ENCODE measurements around the gene LRPPRC. TPM values are rescaled to one million over a fixed set of nuclear protein-coding genes. Genes with fewer than 3 reads are reported as not detected.
A peak's percentile ranks its signal among the peaks of the same experiment; 100 is the strongest.

The LRPPRC gene
- total RNA-seq, 2 donors from 2014 or later, result 92.0 to 156 TPM

- no peak for ATAC-seq
- H3K27me3 Mint-ChIP-seq, result peaks cover 0 to 12% of the 10 kb centered on the region in 2 donors
- H3K27ac Mint-ChIP-seq, result peak overlapping the region in 1 of 2 donors; percentile 3
- no peak for DNase-seq (ENCODE audit: low spot score)
- no peaks in the 10 kb centered on the region for H3K36me3 Mint-ChIP-seq
- peaks cover 6 to 11% of the 10 kb centered on the region in 2 donors for H3K4me1 Mint-ChIP-seq (ENCODE audit: low read depth in 2 of 2)
- H3K9me3 Mint-ChIP-seq, result no peaks in the 10 kb centered on the region
- H3K4me3 Mint-ChIP-seq, result no peak overlapping the region
Measured at GRCh38 chr2:44004735-44005602, 9.2 kb upstream of the LRPPRC start.

GRCh38 chr2:44001716-44002115 lies 5.9 kb upstream of the LRPPRC start:
- ATAC-seq, result no peak

GRCh38 chr2:43998263-43998662 lies 2.5 kb upstream of the LRPPRC start:
- Mint-ChIP-seq H3K4me1 (ENCODE audit: low read depth in 2 of 2) (peaks cover 15 to 27% of the 10 kb centered on the region in 2 donors), H3K36me3 (peaks cover 12% of the 10 kb centered on the region), H3K4me3 (no peak overlapping the region), H3K27ac (no peak overlapping the region), H3K9me3 (no peaks in the 10 kb centered on the region), H3K27me3 (peaks cover 0 to 6% of the 10 kb centered on the region in 2 donors)
- ATAC-seq, result no peak
- DNase-seq (ENCODE audit: low spot score), result no peak

More at GRCh38 chr2:44001716-44002115, 5.9 kb upstream of the LRPPRC start:
- Mint-ChIP-seq H3K27me3 (peaks cover 0 to 6% of the 10 kb centered on the region in 2 donors), H3K4me1 (ENCODE audit: low read depth in 2 of 2) (peaks cover 6 to 11% of the 10 kb centered on the region in 2 donors), H3K9me3 (no peaks in the 10 kb centered on the region), H3K36me3 (no peaks in the 10 kb centered on the region), H3K4me3 (no peak overlapping the region), H3K27ac (no peak overlapping the region)
- DNase-seq (ENCODE audit: low spot score), result no peak

GRCh38 chr2:43993437-43993836 lies 2.4 kb downstream of the LRPPRC start:
- ATAC-seq, result no peak
- H3K27ac Mint-ChIP-seq, result peak overlapping the region; percentile 28 to 98
- no peaks in the 10 kb centered on the region for H3K9me3 Mint-ChIP-seq
- H3K4me1 Mint-ChIP-seq (ENCODE audit: low read depth in 2 of 2), result peaks cover 43 to 55% of the 10 kb centered on the region in 2 donors
- peak overlapping the region; percentile 88 for H3K4me3 Mint-ChIP-seq
- DNase-seq (ENCODE audit: low spot score), result no peak
- no peaks in the 10 kb centered on the region for H3K27me3 Mint-ChIP-seq
- H3K36me3 Mint-ChIP-seq, result peaks cover 33% of the 10 kb centered on the region

GRCh38 chr2:43989545-43989944 lies 6.2 kb downstream of the LRPPRC start:
- no peak for ATAC-seq
- H3K9me3 Mint-ChIP-seq, result no peaks in the 10 kb centered on the region
- H3K27ac Mint-ChIP-seq, result no peak overlapping the region

GRCh38 chr2:43986600-43986999 lies 9.2 kb downstream of the LRPPRC start:
- no peak overlapping the region for H3K27ac Mint-ChIP-seq

More at GRCh38 chr2:43989545-43989944, 6.2 kb downstream of the LRPPRC start:
- Mint-ChIP-seq H3K4me1 (ENCODE audit: low read depth in 2 of 2) (peaks cover 46 to 51% of the 10 kb centered on the region in 2 donors), H3K27me3 (no peaks in the 10 kb centered on the region), H3K36me3 (peaks cover 34% of the 10 kb centered on the region), H3K4me3 (no peak overlapping the region)
- DNase-seq (ENCODE audit: low spot score), result no peak

GRCh38 chr2:43985359-43985758 lies 10.4 kb downstream of the LRPPRC start:
- Mint-ChIP-seq H3K27me3 (no peaks in the 10 kb centered on the region), H3K36me3 (peaks cover 11% of the 10 kb centered on the region), H3K27ac (no peak overlapping the region), H3K9me3 (no peaks in the 10 kb centered on the region), H3K4me3 (no peak overlapping the region), H3K4me1 (ENCODE audit: low read depth in 2 of 2) (peaks cover 13 to 15% of the 10 kb centered on the region in 2 donors)
- no peak for DNase-seq (ENCODE audit: low spot score)
- no peak for ATAC-seq

More at GRCh38 chr2:43986600-43986999, 9.2 kb downstream of the LRPPRC start:
- Mint-ChIP-seq H3K9me3 (no peaks in the 10 kb centered on the region), H3K36me3 (peaks cover 12% of the 10 kb centered on the region), H3K27me3 (no peaks in the 10 kb centered on the region), H3K4me3 (no peak overlapping the region), H3K4me1 (ENCODE audit: low read depth in 2 of 2) (peaks cover 20 to 21% of the 10 kb centered on the region in 2 donors)
- ATAC-seq (no peak), DNase-seq (ENCODE audit: low spot score) (no peak)

- Mint-ChIP-seq H3K36me3 (peaks cover 10% of the 10 kb centered on the region), H3K27me3 (no peaks in the 10 kb centered on the region), H3K4me3 (no peak overlapping the region), H3K9me3 (no peaks in the 10 kb centered on the region), H3K4me1 (ENCODE audit: low read depth in 2 of 2) (peaks cover 10 to 12% of the 10 kb centered on the region in 2 donors), H3K27ac (no peak overlapping the region)
- ATAC-seq (no peak), DNase-seq (ENCODE audit: low spot score) (no peak)
Measured at GRCh38 chr2:43984533-43984932, 11.3 kb downstream of the LRPPRC start.

GRCh38 chr2:43980902-43981301 lies 14.9 kb downstream of the LRPPRC start:
- H3K4me3 Mint-ChIP-seq, result no peak overlapping the region
- H3K27me3 Mint-ChIP-seq, result no peaks in the 10 kb centered on the region
- H3K27ac Mint-ChIP-seq, result no peak overlapping the region
- peaks cover 5 to 6% of the 10 kb centered on the region in 2 donors for H3K4me1 Mint-ChIP-seq (ENCODE audit: low read depth in 2 of 2)
- no peaks in the 10 kb centered on the region for H3K9me3 Mint-ChIP-seq
- no peaks in the 10 kb centered on the region for H3K36me3 Mint-ChIP-seq
- DNase-seq (ENCODE audit: low spot score) (no peak), ATAC-seq (no peak)

GRCh38 chr2:43977677-43978375 lies 18.0 kb downstream of the LRPPRC start:
- DNase-seq (ENCODE audit: low spot score) (no peak), ATAC-seq (no peak)
- H3K4me3 Mint-ChIP-seq, result no peak overlapping the region
- no peaks in the 10 kb centered on the region for H3K4me1 Mint-ChIP-seq (ENCODE audit: low read depth in 2 of 2)
- no peaks in the 10 kb centered on the region for H3K9me3 Mint-ChIP-seq
- peaks cover 11% of the 10 kb centered on the region for H3K36me3 Mint-ChIP-seq
- H3K27ac Mint-ChIP-seq, result peak overlapping the region in 1 of 2 donors; percentile 6
- H3K27me3 Mint-ChIP-seq, result no peaks in the 10 kb centered on the region

GRCh38 chr2:43960921-43961320 lies 34.9 kb downstream of the LRPPRC start:
- Mint-ChIP-seq H3K4me1 (ENCODE audit: low read depth in 2 of 2) (no peaks in the 10 kb centered on the region), H3K36me3 (peaks cover 40% of the 10 kb centered on the region), H3K4me3 (no peak overlapping the region), H3K27me3 (no peaks in the 10 kb centered on the region), H3K27ac (no peak overlapping the region), H3K9me3 (no peaks in the 10 kb centered on the region)
- DNase-seq (ENCODE audit: low spot score) (no peak), ATAC-seq (no peak)

GRCh38 chr2:43958397-43959275 lies 37.2 kb downstream of the LRPPRC start:
- ATAC-seq (no peak), DNase-seq (ENCODE audit: low spot score) (no peak)
- Mint-ChIP-seq H3K27ac (no peak overlapping the region), H3K27me3 (no peaks in the 10 kb centered on the region), H3K9me3 (no peaks in the 10 kb centered on the region), H3K4me3 (no peak overlapping the region), H3K4me1 (ENCODE audit: low read depth in 2 of 2) (peaks cover 5 to 9% of the 10 kb centered on the region in 2 donors), H3K36me3 (peaks cover 47% of the 10 kb centered on the region)

- no peak for ATAC-seq
- Mint-ChIP-seq H3K27ac (no peak overlapping the region), H3K4me1 (ENCODE audit: low read depth in 2 of 2) (peaks cover 5 to 9% of the 10 kb centered on the region in 2 donors), H3K4me3 (no peak overlapping the region), H3K9me3 (no peaks in the 10 kb centered on the region), H3K36me3 (peaks cover 44% of the 10 kb centered on the region), H3K27me3 (no peaks in the 10 kb centered on the region)
- DNase-seq (ENCODE audit: low spot score), result no peak
Measured at GRCh38 chr2:43950383-43951008, 45.3 kb downstream of the LRPPRC start.

Data from natural killer cell treated with Interleukin-12 subunit alpha and Interleukin-12 subunit beta and Interleukin-15 and Interleukin-18, amount 100 ng/mL, for 72 hours (primary cell).